Ovary (tissue), 9 donors: ENCODE results near the gene CR1L. TPM values are rescaled to one million over a fixed set of nuclear protein-coding genes. Genes with fewer than 3 reads are reported as not detected.
"Not testable (repeated sequence)": the region's sequence is repeated elsewhere in the genome, so short reads cannot be mapped to it uniquely, and the experiment has no call there.

Experiments used
- DNase-seq, 5 donors: peaks; one replicate each; pipeline ENCODE4 v3.0.0-alpha.2; 2019 to 2020
- H3K27ac ChIP-seq, 2 donors: fragments of 200-600 bp; one replicate each; pipeline versions ENCODE4 v1.5.1 to v1.8.0; 2019 to 2022
- H3K27me3 ChIP-seq: fragments of 200-600 bp; one replicate; pipeline ENCODE4 v1.8.0; 2022
- H3K36me3 ChIP-seq: fragments of 200-600 bp; sonication (generic); one replicate; pipeline ENCODE4 v1.5.1; 2019
- H3K4me1 ChIP-seq: one replicate; pipeline ENCODE4 v1.8.1; 2013; ENCODE audit warnings: mild to moderate bottlenecking, moderate library complexity; ENCODE audit not compliant: insufficient read depth
- H3K4me3 ChIP-seq: fragments of 200-600 bp; sonication (generic); one replicate; pipeline ENCODE4 v1.5.1; 2017
- H3K9me3 ChIP-seq, 2 donors: fragments of 200-600 bp in 1 of 2; sonication (generic) in 1 of 2; one replicate each; pipeline versions ENCODE4 v1.5.1 to v1.8.1; 2013 to 2019; ENCODE audit warnings: mild to moderate bottlenecking in 1 of 2, moderate library complexity in 1 of 2
- EP300 ChIP-seq: sonication (generic); formaldehyde crosslinking; IDR thresholded peaks from one replicate; pipeline ENCODE4 v1.6.1; 2017; ENCODE audit warnings: antibody characterized with exemption
- POLR2A ChIP-seq: fragments of 450-650 bp; IDR thresholded peaks from one replicate; pipeline ENCODE4 v1.6.1; 2017; ENCODE audit warnings: antibody characterized with exemption, mild to moderate bottlenecking, moderate library complexity
- WGBS, 3 donors: extraction: QIAGEN DNeasy Blood & Tissue Kit in 1 of 3; methylation state at CpG; one replicate each; pipeline versions ENCODE4 v1.1.5 to v1.1.7; 2013 to 2017; 5-methylcytosine and 5-hydroxymethylcytosine counted together
- intact Hi-C, 4 donors: fragments of 100-400 bp; cut with DNase I; formaldehyde crosslinking; loops; one replicate each; pipeline versions ENCODE4 v1.11.0 to v1.15.1; 2022 to 2023
- polyA plus RNA-seq, 2 donors: library from polyadenylated mRNA; stranded (reverse); fragments of 200-250 nt in 1 of 2; fragments of 350-450 nt in 1 of 2; fragmentation: Illumina TruSeq in 1 of 2; extraction: RNeasy Lipid Tissue Mini Kit (QIAGEN cat#74804) in 1 of 2; gene quantifications; one replicate each; pipeline ENCODE4 v1.2.3, GENCODE V29; 2013 to 2014
- total RNA-seq, 7 donors: library from RNA; depleted of rRNA in 2 of 7; stranded (reverse); fragments of >200 nt in 2 of 7; fragmentation: NEBNext Ultra II Directional in 3 of 7; extraction: Animal tissue kit (Norgen Biotek cat#: 25700) in 3 of 7; gene quantifications; one replicate each; pipeline versions ENCODE4 v1.1.0 to v1.2.4, GENCODE V29; 2016 to 2023
- TF ChIP-seq, protein P1 (sequence below), 3 donors: fragments of 450-650 bp in 2 of 3; fragments of 200-600 bp in 1 of 3; IDR thresholded peaks; one replicate each; pipeline versions ENCODE4 v1.5.1 to v1.8.0; 2016 to 2022; ENCODE audit warnings: antibody characterized with exemption in 3 of 3, mild to moderate bottlenecking in 1 of 3
- donor health status: DM: no; HTN: no; CAD: no; lungs with moderate emphysema.
- donor health status: DM: no; HTN: no; CAD: no.
- donor health status: Bipolar disorder and iron deficiency.
- donor health status: DM: yes; HTN: yes; CAD: no.
- donor health status: DM: no; HTN: no; CAD: no.
- donor health status: DM: yes; HTN: yes; CAD: no.

Gene CR1L
- total and polyA plus RNA-seq, 9 donors = 0.92 TPM; not detected in 8

DNA sequence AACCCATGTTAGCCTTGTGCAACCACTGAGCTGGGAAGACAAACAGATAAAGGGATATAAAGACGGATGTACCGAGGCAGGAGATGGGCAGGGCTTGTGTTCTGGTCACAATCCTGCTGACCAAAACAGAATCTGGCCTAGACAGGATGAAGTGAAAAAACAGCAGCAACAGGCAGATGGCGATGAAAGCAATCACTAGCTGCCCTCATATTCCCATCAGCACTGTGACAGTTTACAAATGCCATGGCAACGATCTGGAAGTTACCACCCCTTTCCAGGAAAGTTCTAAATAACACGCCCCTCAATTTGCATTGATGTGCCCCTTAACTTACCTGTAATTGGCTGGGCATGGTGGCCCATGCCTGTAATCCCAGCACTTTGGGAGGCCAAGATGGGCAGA lies 66.4 kb downstream of the CR1L start:
- H3K4me1 ChIP-seq = no peaks in the 10 kb centered on the region
- no peak for TF ChIP-seq EP300
- TF ChIP-seq, protein P1, sequence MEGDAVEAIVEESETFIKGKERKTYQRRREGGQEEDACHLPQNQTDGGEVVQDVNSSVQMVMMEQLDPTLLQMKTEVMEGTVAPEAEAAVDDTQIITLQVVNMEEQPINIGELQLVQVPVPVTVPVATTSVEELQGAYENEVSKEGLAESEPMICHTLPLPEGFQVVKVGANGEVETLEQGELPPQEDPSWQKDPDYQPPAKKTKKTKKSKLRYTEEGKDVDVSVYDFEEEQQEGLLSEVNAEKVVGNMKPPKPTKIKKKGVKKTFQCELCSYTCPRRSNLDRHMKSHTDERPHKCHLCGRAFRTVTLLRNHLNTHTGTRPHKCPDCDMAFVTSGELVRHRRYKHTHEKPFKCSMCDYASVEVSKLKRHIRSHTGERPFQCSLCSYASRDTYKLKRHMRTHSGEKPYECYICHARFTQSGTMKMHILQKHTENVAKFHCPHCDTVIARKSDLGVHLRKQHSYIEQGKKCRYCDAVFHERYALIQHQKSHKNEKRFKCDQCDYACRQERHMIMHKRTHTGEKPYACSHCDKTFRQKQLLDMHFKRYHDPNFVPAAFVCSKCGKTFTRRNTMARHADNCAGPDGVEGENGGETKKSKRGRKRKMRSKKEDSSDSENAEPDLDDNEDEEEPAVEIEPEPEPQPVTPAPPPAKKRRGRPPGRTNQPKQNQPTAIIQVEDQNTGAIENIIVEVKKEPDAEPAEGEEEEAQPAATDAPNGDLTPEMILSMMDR (IDR thresholded peaks at IDR 0.05) = no peak
- TF ChIP-seq POLR2A = no peak
- H3K4me3 ChIP-seq = no peak overlapping the region
- 68 to 70% (median 69%) methylated on average over 5 of the region's 5 CpGs for WGBS, 3 donors
- no peaks in the 10 kb centered on the region for H3K27me3 ChIP-seq
- no peak overlapping the region for H3K27ac ChIP-seq
- H3K9me3 ChIP-seq = no peaks in the 10 kb centered on the region
- no peak for DNase-seq
- intact Hi-C loops = no loop called here
- H3K36me3 ChIP-seq = no peaks in the 10 kb centered on the region

DNA sequence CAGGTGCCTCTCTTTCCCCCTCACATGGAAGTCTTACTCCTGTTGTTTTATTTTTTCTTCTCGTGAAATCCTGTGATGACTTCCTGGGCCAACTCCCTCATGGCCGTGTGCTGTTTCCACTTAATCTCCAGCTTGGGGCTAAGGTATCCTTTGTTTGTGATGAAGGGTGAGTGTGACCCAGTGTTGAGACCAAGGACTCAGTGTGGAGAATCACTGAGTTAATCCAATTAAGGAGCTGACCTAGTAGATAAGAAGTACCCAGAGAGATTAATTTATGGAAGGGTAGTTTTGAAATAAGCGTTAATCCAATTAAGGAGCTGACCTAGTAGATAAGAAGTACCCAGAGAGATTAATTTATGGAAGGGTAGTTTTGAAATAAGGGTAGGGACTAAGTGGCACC lies 67.8 kb downstream of the CR1L start:
- DNase-seq, H3K27me3 ChIP-seq, H3K9me3 ChIP-seq, H3K36me3 ChIP-seq, H3K4me3 ChIP-seq, H3K4me1 ChIP-seq, intact Hi-C loops, H3K27ac ChIP-seq: not testable (repeated sequence)
- WGBS, 3 donors = 28 to 40% (median 40%) methylated on average over 3 of the region's 3 CpGs

DNA sequence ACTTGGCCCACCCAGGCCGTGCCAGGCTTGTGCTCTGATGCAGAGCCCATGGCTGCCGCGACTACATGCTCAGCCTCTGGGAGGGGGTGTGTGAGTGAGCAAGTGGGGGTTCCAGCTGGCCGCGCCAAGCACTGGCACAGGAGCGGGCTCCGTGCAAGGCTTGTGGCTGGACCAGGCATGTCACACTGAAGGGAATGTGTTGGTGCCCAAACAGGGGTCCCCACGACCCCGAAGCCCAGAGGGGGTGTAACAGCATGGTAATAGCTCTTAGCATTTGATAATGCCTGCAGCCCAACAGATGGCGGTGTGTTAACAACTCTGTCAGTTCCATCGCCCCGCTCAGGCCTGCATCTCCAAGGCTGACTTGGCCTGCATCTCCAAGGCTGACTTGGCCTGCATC lies 68.6 kb downstream of the CR1L start:
- intact Hi-C loops = no loop called here
- TF ChIP-seq POLR2A (no peak), EP300 (no peak)
- TF ChIP-seq, protein P1 (IDR thresholded peaks at IDR 0.05) = no peak
- H3K9me3 ChIP-seq = no peaks in the 10 kb centered on the region

DNA sequence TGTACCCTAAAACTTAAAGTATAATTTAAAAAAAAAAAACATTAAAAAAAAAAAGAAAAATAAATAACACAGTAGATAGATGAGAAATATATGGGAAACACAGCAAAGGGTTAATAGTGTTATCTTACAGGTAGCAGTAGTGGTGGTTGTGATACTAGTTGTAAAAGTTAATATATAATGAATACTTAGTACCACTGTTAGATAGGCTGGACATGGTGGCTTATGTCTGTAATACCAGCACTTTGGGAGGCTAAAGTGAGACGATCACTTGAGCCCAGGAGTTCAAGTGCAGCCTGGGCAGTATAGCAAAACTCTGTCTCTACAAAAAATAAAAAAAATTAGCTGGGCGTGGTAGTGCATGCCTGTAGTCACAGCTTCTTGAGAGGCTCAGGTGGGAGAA lies 74.3 kb downstream of the CR1L start:
- Histone ChIP-seq H3K27me3 (no peaks in the 10 kb centered on the region), H3K9me3 (no peaks in the 10 kb centered on the region), H3K27ac (no peak overlapping the region), H3K36me3 (no peaks in the 10 kb centered on the region), H3K4me3 (no peak overlapping the region), H3K4me1 (no peaks in the 10 kb centered on the region)
- 82 to 92% (median 87%) methylated on average over 2 of the region's 2 CpGs for WGBS, 3 donors
- TF ChIP-seq POLR2A = no peak
- TF ChIP-seq, protein P1 (IDR thresholded peaks at IDR 0.05) = no peak
- TF ChIP-seq EP300 = no peak
- intact Hi-C loops = no loop called here
- DNase-seq = no peak

More for the DNA sequence above, 68.6 kb downstream of the CR1L start:
- H3K36me3 ChIP-seq = no peaks in the 10 kb centered on the region
- no peaks in the 10 kb centered on the region for H3K27me3 ChIP-seq
- no peaks in the 10 kb centered on the region for H3K4me1 ChIP-seq
- H3K27ac ChIP-seq = no peak overlapping the region
- DNase-seq = no peak
- H3K4me3 ChIP-seq = no peak overlapping the region
- 84 to 94% (median 87%) methylated on average over 12 of the region's 12 CpGs for WGBS, 3 donors

DNA sequence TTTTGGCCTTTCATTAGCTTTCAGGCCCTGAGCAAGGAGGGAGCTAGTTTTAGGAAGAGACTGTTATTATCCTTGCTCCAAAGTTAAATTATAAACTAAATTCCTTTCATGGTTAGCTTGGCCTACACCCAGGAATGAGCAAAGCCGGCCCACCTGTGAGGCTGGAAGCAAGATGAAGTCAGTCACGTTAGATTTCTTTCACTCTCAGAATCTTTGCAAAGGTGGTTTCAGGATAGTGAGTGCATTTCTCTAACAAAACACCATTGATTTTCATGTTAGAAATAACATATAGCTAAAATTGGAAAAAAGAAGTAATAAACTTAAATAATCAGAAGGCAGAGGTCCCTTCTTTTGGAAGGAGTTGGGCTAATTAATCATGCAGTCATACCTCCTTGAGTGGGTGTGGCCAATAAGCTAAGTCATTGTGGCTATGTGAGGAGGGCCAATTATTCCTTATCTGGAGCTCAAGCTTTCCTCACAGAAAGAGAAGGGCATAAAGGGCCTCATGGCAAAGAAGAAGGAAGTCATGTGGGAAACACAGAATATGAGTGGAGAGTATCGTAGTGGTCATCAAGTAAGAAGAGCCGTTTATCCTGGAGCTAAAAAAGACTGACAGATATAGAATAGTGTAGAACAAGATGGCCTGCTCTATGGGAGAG lies 83.4 kb downstream of the CR1L start:
- DNase-seq, H3K4me1 ChIP-seq, H3K27me3 ChIP-seq, H3K27ac ChIP-seq, H3K9me3 ChIP-seq, H3K36me3 ChIP-seq, intact Hi-C loops, H3K4me3 ChIP-seq: not testable (repeated sequence)
- 57 to 73% (median 61%) methylated on average over 4 of the region's 4 CpGs for WGBS, 3 donors

DNA sequence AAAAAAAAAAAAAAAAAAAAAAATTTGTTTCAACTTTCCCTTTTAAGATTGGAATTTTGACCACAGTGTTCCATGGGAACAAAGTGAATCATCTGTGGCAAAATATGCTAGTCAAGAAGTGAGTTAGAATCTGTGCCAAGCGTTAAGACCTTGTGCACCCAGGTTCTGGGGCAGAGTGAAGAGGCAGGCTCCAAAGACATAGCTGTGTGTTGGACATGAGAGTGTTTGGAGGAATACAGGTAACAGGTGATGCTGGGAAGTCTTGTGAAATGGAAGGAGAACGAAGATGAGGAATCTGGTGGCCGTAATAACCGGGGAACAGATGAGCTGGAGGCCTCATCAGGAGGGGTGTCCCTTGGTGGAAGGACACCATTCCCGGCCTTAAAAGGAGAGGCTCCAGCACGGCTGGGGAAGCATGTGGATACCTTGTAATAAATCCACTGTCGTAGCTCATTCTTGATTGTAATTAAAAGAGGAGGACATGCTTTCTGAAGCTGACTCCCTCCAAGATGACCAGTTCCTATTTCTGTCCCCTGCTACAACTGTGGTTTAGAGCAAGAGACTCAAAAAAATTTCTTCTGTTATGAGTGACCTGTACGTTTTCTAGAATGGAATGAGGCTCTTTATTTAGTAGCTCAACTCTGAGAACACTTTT lies 92.7 kb downstream of the CR1L start:
- H3K27ac ChIP-seq, H3K36me3 ChIP-seq, H3K4me3 ChIP-seq, DNase-seq, H3K9me3 ChIP-seq, H3K4me1 ChIP-seq, H3K27me3 ChIP-seq, intact Hi-C loops: not testable (repeated sequence)
- WGBS, 3 donors = 57 to 60% (median 59%) methylated on average over 8 of the region's 8 CpGs

DNA sequence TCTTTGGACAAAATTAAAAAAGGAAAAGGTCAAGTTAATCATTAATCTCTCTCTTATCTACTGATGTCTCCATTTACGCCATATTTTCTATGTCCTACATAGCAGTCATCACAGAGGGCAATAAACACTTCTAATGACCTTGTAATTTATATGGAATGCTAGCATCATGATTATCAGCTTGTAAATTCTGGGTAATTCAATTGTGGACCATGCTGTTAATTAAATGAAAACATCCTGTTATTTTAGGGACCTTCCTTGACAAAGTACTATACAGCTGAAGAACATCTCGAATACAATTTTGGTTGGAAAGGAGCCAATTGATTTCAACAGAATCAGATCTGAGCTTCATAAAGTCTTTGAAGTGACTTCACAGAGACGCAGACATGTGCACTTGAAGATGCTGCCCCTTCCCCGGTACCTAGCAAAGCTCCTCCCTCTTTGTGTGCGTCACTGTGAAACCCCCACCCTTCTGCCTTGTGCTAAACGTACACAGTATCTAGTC lies 93.3 kb downstream of the CR1L start:
- H3K4me1 ChIP-seq, H3K27ac ChIP-seq, H3K4me3 ChIP-seq, H3K27me3 ChIP-seq, intact Hi-C loops, H3K36me3 ChIP-seq, DNase-seq, H3K9me3 ChIP-seq: not testable (repeated sequence)
- 5 to 11% (median 10%) methylated on average over 6 of the region's 6 CpGs for WGBS, 3 donors
